ENCODE results near the gene GADD45GIP1. TPM values are rescaled to one million over a fixed set of nuclear protein-coding genes. Genes with fewer than 3 reads are reported as not detected.
"Not testable (repeated sequence)": the region's sequence is repeated elsewhere in the genome, so short reads cannot be mapped to it uniquely, and the experiment has no call there.

The GADD45GIP1 gene
- total RNA-seq, 4 donors from 2014 or later, result 41.4 to 68.8 (median 53.5) TPM

GRCh38 chr19:12930002-12930645, 26.9 kb downstream of the GADD45GIP1 start:
- no peaks in the 10 kb centered on the region for H3K9me3 ChIP-seq
- no peak for DNase-seq (ENCODE audit: low spot score in 2 of 2)
- TF ChIP-seq POLR2A (IDR thresholded peaks at IDR 0.05), result no peak
- TF ChIP-seq CTCF (IDR thresholded peaks at IDR 0.05), result no peak
- TF ChIP-seq EP300 (IDR thresholded peaks at IDR 0.05), result no peak
- 89 to 91% methylated on average over 13 to 17 of the region's 19 CpGs for WGBS, 2 donors
- H3K4me1 ChIP-seq, result peaks cover 0 to 21% (median 10%) of the 10 kb centered on the region in 4 donors
- H3K36me3 ChIP-seq, result peaks cover 0 to 55% (median 29%) of the 10 kb centered on the region in 3 donors
- no peak overlapping the region for H3K4me3 ChIP-seq
- H3K27me3 ChIP-seq, result no peaks in the 10 kb centered on the region
- no peak overlapping the region for H3K27ac ChIP-seq

- no peaks in the 10 kb centered on the region for H3K9me3 ChIP-seq
- 94 to 95% methylated on average over 29 of the region's 29 CpGs for WGBS, 2 donors
- H3K4me1 ChIP-seq, result no peaks in the 10 kb centered on the region
- H3K4me3 ChIP-seq, result no peak overlapping the region
- no peak for DNase-seq (ENCODE audit: low spot score in 2 of 2)
- peaks cover 0 to 77% (median 49%) of the 10 kb centered on the region in 3 donors for H3K36me3 ChIP-seq
- no peak overlapping the region for H3K27ac ChIP-seq
- H3K27me3 ChIP-seq, result no peaks in the 10 kb centered on the region
- TF ChIP-seq POLR2A (IDR thresholded peaks at IDR 0.05), result no peak
- TF ChIP-seq CTCF (IDR thresholded peaks at IDR 0.05), result no peak
- no peak for TF ChIP-seq EP300 (IDR thresholded peaks at IDR 0.05)
These were observed 32.3 kb downstream of the GADD45GIP1 start for GRCh38 chr19:12924621-12925310.

- Histone ChIP-seq H3K4me1 (peaks cover 0 to 13% (median 4%) of the 10 kb centered on the region in 4 donors), H3K9me3 (no peaks in the 10 kb centered on the region), H3K27ac (no peak overlapping the region), H3K27me3 (no peaks in the 10 kb centered on the region), H3K4me3 (no peak overlapping the region), H3K36me3 (peaks cover 0 to 59% (median 38%) of the 10 kb centered on the region in 3 donors)
- TF ChIP-seq CTCF (IDR thresholded peaks at IDR 0.05) (no peak), EP300 (IDR thresholded peaks at IDR 0.05) (no peak), POLR2A (IDR thresholded peaks at IDR 0.05) (no peak)
- WGBS, 2 donors, result 93 to 95% methylated on average over 4 of the region's 4 CpGs
- DNase-seq (ENCODE audit: low spot score in 2 of 2), result no peak
These were observed 34.1 kb downstream of the GADD45GIP1 start for GRCh38 chr19:12922959-12923358.

- WGBS, 2 donors, result 49 to 59% methylated on average over 3 of the region's 3 CpGs
- H3K4me1 ChIP-seq, result peaks cover 0 to 13% (median 4%) of the 10 kb centered on the region in 4 donors
- DNase-seq (ENCODE audit: low spot score in 2 of 2), result no peak
- TF ChIP-seq POLR2A (IDR thresholded peaks at IDR 0.05) (no peak), EP300 (IDR thresholded peaks at IDR 0.05) (no peak), CTCF (IDR thresholded peaks at IDR 0.05) (no peak)
- H3K4me3 ChIP-seq, result no peak overlapping the region
- H3K27me3 ChIP-seq, result no peaks in the 10 kb centered on the region
- no peak overlapping the region for H3K27ac ChIP-seq
- H3K36me3 ChIP-seq, result peaks cover 0 to 40% (median 25%) of the 10 kb centered on the region in 3 donors
- H3K9me3 ChIP-seq, result no peaks in the 10 kb centered on the region
These were observed 36.0 kb downstream of the GADD45GIP1 start for GRCh38 chr19:12921047-12921446.

- DNase-seq (ENCODE audit: low spot score in 2 of 2), result no peak
- Histone ChIP-seq H3K27ac (no peak overlapping the region), H3K9me3 (no peaks in the 10 kb centered on the region), H3K4me3 (no peak overlapping the region), H3K27me3 (no peaks in the 10 kb centered on the region), H3K4me1 (peaks cover 0 to 22% (median 12%) of the 10 kb centered on the region in 4 donors), H3K36me3 (peaks cover 0 to 12% (median 5%) of the 10 kb centered on the region in 3 donors)
- WGBS, 2 donors, result 93% methylated on average over 14 of the region's 14 CpGs
- TF ChIP-seq EP300 (IDR thresholded peaks at IDR 0.05) (no peak), CTCF (IDR thresholded peaks at IDR 0.05) (no peak)
These were observed 38.8 kb downstream of the GADD45GIP1 start for GRCh38 chr19:12918253-12918652.

GRCh38 chr19:12915860-12916259, 41.2 kb downstream of the GADD45GIP1 start:
- 82% methylated on average over 4 of the region's 4 CpGs for WGBS, 2 donors
- not testable (repeated sequence) for H3K27me3 ChIP-seq; H3K27ac ChIP-seq; H3K4me3 ChIP-seq; H3K36me3 ChIP-seq; DNase-seq (ENCODE audit: low spot score in 2 of 2); H3K9me3 ChIP-seq
- H3K4me1 ChIP-seq, result peaks cover 0 to 38% (median 20%) of the 10 kb centered on the region in 4 donors
